Measurements from ENCODE around the gene COG6.
A peak's percentile ranks its signal among the peaks of the same experiment; 100 is the strongest.

Gene COG6

GRCh38 chr13:39656325-39656677, 839 bp downstream of the COG6 start:
- no peak for DNase-seq
- TF ChIP-seq POLR2A (IDR thresholded peaks at IDR 0.05; ENCODE audit: low read length) = no peak
- no peak for TF ChIP-seq GATA1 (IDR thresholded peaks at IDR 0.05; ENCODE audit: low read depth, low read length)

- TF ChIP-seq GATA1 (IDR thresholded peaks at IDR 0.05; ENCODE audit: low read depth, low read length) = no peak
- TF ChIP-seq POLR2A (IDR thresholded peaks at IDR 0.05; ENCODE audit: low read length) = no peak
These were observed 8.0 kb downstream of the COG6 start for GRCh38 chr13:39663508-39663907.

GRCh38 chr13:39663958-39664357, 8.5 kb downstream of the COG6 start:
- TF ChIP-seq POLR2A (IDR thresholded peaks at IDR 0.05; ENCODE audit: low read length) (no peak), GATA1 (IDR thresholded peaks at IDR 0.05; ENCODE audit: low read depth, low read length) (no peak)

More at GRCh38 chr13:39663508-39663907, 8.0 kb downstream of the COG6 start:
- no peak for DNase-seq

GRCh38 chr13:39665763-39666162, 10.3 kb downstream of the COG6 start:
- TF ChIP-seq GATA1 (IDR thresholded peaks at IDR 0.05; ENCODE audit: low read depth, low read length) = no peak
- TF ChIP-seq POLR2A (IDR thresholded peaks at IDR 0.05; ENCODE audit: low read length) = no peak
- DNase-seq = no peak

More at GRCh38 chr13:39663958-39664357, 8.5 kb downstream of the COG6 start:
- DNase-seq = no peak

GRCh38 chr13:39670445-39670844, 15.0 kb downstream of the COG6 start:
- DNase-seq = peak; percentile 14 to 23
- TF ChIP-seq GATA1 (IDR thresholded peaks at IDR 0.05; ENCODE audit: low read depth, low read length) = no peak
- no peak for TF ChIP-seq POLR2A (IDR thresholded peaks at IDR 0.05; ENCODE audit: low read length)

- no peak for DNase-seq
- no peak for TF ChIP-seq GATA1 (IDR thresholded peaks at IDR 0.05; ENCODE audit: low read depth, low read length)
- TF ChIP-seq POLR2A (IDR thresholded peaks at IDR 0.05; ENCODE audit: low read length) = no peak
These were observed 17.1 kb downstream of the COG6 start for GRCh38 chr13:39672378-39673132.

GRCh38 chr13:39675904-39676303, 20.4 kb downstream of the COG6 start:
- no peak for TF ChIP-seq POLR2A (IDR thresholded peaks at IDR 0.05; ENCODE audit: low read length)
- TF ChIP-seq GATA1 (IDR thresholded peaks at IDR 0.05; ENCODE audit: low read depth, low read length) = no peak
- DNase-seq = no peak

GRCh38 chr13:39676315-39676876, 20.9 kb downstream of the COG6 start:
- DNase-seq = peak; percentile 59 to 76
- TF ChIP-seq GATA1 (IDR thresholded peaks at IDR 0.05; ENCODE audit: low read depth, low read length) (no peak), POLR2A (IDR thresholded peaks at IDR 0.05; ENCODE audit: low read length) (no peak)

GRCh38 chr13:39682310-39682709, 26.8 kb downstream of the COG6 start:
- DNase-seq = no peak
- no peak for TF ChIP-seq GATA1 (IDR thresholded peaks at IDR 0.05; ENCODE audit: low read depth, low read length)

- DNase-seq = no peak
- no peak for TF ChIP-seq POLR2A (IDR thresholded peaks at IDR 0.05; ENCODE audit: low read length)
- TF ChIP-seq GATA1 (IDR thresholded peaks at IDR 0.05; ENCODE audit: low read depth, low read length) = no peak
These were observed 27.3 kb downstream of the COG6 start for GRCh38 chr13:39682788-39683187.

GRCh38 chr13:39684531-39685137, 29.2 kb downstream of the COG6 start:
- no peak for TF ChIP-seq POLR2A (IDR thresholded peaks at IDR 0.05; ENCODE audit: low read length)
- no peak for TF ChIP-seq GATA1 (IDR thresholded peaks at IDR 0.05; ENCODE audit: low read depth, low read length)
- peak; percentile 42 to 43 for DNase-seq

- DNase-seq = no peak
- TF ChIP-seq POLR2A (IDR thresholded peaks at IDR 0.05; ENCODE audit: low read length) (no peak), GATA1 (IDR thresholded peaks at IDR 0.05; ENCODE audit: low read depth, low read length) (no peak)
These were observed 30.2 kb downstream of the COG6 start for GRCh38 chr13:39685652-39686051.

GRCh38 chr13:39688278-39688677, 32.8 kb downstream of the COG6 start:
- TF ChIP-seq GATA1 (IDR thresholded peaks at IDR 0.05; ENCODE audit: low read depth, low read length) (no peak), POLR2A (IDR thresholded peaks at IDR 0.05; ENCODE audit: low read length) (no peak)
- no peak for DNase-seq

- DNase-seq = no peak
These were observed 33.4 kb downstream of the COG6 start for GRCh38 chr13:39688699-39689405.

More at GRCh38 chr13:39688699-39689405, 33.4 kb downstream of the COG6 start:
- TF ChIP-seq POLR2A (IDR thresholded peaks at IDR 0.05; ENCODE audit: low read length) = no peak
- no peak for TF ChIP-seq GATA1 (IDR thresholded peaks at IDR 0.05; ENCODE audit: low read depth, low read length)
